HG03521 (cell line): ENCODE measurements around the gene NR3C2.
A peak's percentile ranks its signal among the peaks of the same experiment; 100 is the strongest.

Experiments used
- ATAC-seq: cut with Tn5 transposase; IDR thresholded peaks from one replicate; pipeline ENCODE4 v1.9.1; 2021; ENCODE audit warnings: mild to moderate bottlenecking, moderate library complexity; ENCODE audit not compliant: unreplicated experiment

NR3C2 gene

GRCh38 chr4:148060264-148061140, 381.7 kb downstream of the NR3C2 start:
- no peak for ATAC-seq

GRCh38 chr4:148059617-148060180, 382.5 kb downstream of the NR3C2 start:
- no peak for ATAC-seq

GRCh38 chr4:148057984-148058859, 384.0 kb downstream of the NR3C2 start:
- ATAC-seq: no peak

- peak; percentile 39 for ATAC-seq
These were observed 384.7 kb downstream of the NR3C2 start for GRCh38 chr4:148057516-148057915.

- ATAC-seq: peak; percentile 82
These were observed 385.3 kb downstream of the NR3C2 start for GRCh38 chr4:148056879-148057278.

- ATAC-seq: no peak
These were observed 386.4 kb downstream of the NR3C2 start for GRCh38 chr4:148055844-148056243.

GRCh38 chr4:148054275-148054674, 387.9 kb downstream of the NR3C2 start:
- no peak for ATAC-seq

GRCh38 chr4:148053298-148054003, 388.8 kb downstream of the NR3C2 start:
- no peak for ATAC-seq

- ATAC-seq: no peak
These were observed 389.8 kb downstream of the NR3C2 start for GRCh38 chr4:148052448-148052847.

GRCh38 chr4:148051403-148051802, 390.8 kb downstream of the NR3C2 start:
- ATAC-seq: no peak

GRCh38 chr4:148048598-148048997, 393.6 kb downstream of the NR3C2 start:
- ATAC-seq: no peak

- peak; percentile 87 for ATAC-seq
These were observed 397.3 kb downstream of the NR3C2 start for GRCh38 chr4:148044912-148045352.

- ATAC-seq: no peak
These were observed 397.9 kb downstream of the NR3C2 start for GRCh38 chr4:148044089-148044911.

GRCh38 chr4:148041606-148042329, 400.4 kb downstream of the NR3C2 start:
- no peak for ATAC-seq

- no peak for ATAC-seq
These were observed 407.4 kb downstream of the NR3C2 start for GRCh38 chr4:148034813-148035212.

- no peak for ATAC-seq
These were observed 411.9 kb downstream of the NR3C2 start for GRCh38 chr4:148030193-148030873.

GRCh38 chr4:148029781-148030180, 412.4 kb downstream of the NR3C2 start:
- no peak for ATAC-seq
